MCF 10A (cell line): Measurements from ENCODE around the gene ATP11B. TPM values are rescaled to one million over a fixed set of nuclear protein-coding genes. Genes with fewer than 3 reads are reported as not detected.

Experiments used
- BruUV-seq: library from RNA; stranded (reverse); fragments of 400-500 nt; replicated peaks from 2 replicates; lab custom pipeline; 2021; lab: Mats Ljungman, UMichigan
- CTCF ChIA-PET: fragments of 300-600 bp; sonication (Branson Sonifier 250); formaldehyde crosslinking; extraction: SDS; loops from one replicate; lab custom pipeline; 2021; ENCODE audit warnings: antibody characterized with exemption, inconsistent platforms; lab: Yijun Ruan, JAX
- POLR2A ChIA-PET: fragments of 300-600, 350-650 bp; sonication (Branson Sonifier 250); formaldehyde crosslinking; extraction: SDS; loops from one replicate; lab custom pipeline; 2020; ENCODE audit warnings: antibody characterized with exemption, inconsistent platforms; lab: Yijun Ruan, JAX
- DNase-seq: peaks from one replicate; pipeline ENCODE4 v3.0.0-alpha.2; 2018; ENCODE audit not compliant: unreplicated experiment
- H3K27ac Mint-ChIP-seq: one replicate; pipeline ENCODE4 v1.8.0; 2022; ENCODE audit warnings: mild to moderate bottlenecking, low read depth, mixed read lengths; ENCODE audit not compliant: unreplicated experiment
- H3K27me3 Mint-ChIP-seq: one replicate; pipeline ENCODE4 v1.8.0; 2022; ENCODE audit warnings: mixed read lengths; ENCODE audit not compliant: insufficient read depth, unreplicated experiment
- H3K36me3 Mint-ChIP-seq: one replicate; pipeline ENCODE4 v1.8.0; 2022; ENCODE audit warnings: mild to moderate bottlenecking, moderate library complexity, mixed read lengths; ENCODE audit not compliant: insufficient read depth, unreplicated experiment
- H3K4me1 Mint-ChIP-seq: one replicate; pipeline ENCODE4 v1.8.0; 2022; ENCODE audit warnings: mixed read lengths; ENCODE audit not compliant: insufficient read depth, unreplicated experiment
- H3K4me3 Mint-ChIP-seq: one replicate; pipeline ENCODE4 v1.8.0; 2022; ENCODE audit warnings: mild to moderate bottlenecking, moderate library complexity, mixed read lengths; ENCODE audit not compliant: unreplicated experiment
- H3K9me3 Mint-ChIP-seq: one replicate; pipeline ENCODE4 v1.8.0; 2022; ENCODE audit warnings: mixed read lengths; ENCODE audit not compliant: unreplicated experiment
- intact Hi-C: fragments of 100-400 bp; cut with micrococcal nuclease; formaldehyde crosslinking; loops from 2 replicates; pipeline ENCODE4 v1.14.1; 2022
- total RNA-seq: library from RNA; stranded (reverse); gene quantifications from 2 replicates; pipeline ENCODE4 v1.2.3, GENCODE V29; 2022
- TF ChIP-seq, protein P1 (sequence below): fragments of 200-600 bp; IDR thresholded peaks from one replicate; pipeline ENCODE4 v1.8.0; 2022; ENCODE audit warnings: antibody characterized with exemption, mild to moderate bottlenecking; ENCODE audit not compliant: unreplicated experiment

The ATP11B gene
- total RNA-seq, 1 experiment from 2014 or later: 66.2 TPM

DNA sequence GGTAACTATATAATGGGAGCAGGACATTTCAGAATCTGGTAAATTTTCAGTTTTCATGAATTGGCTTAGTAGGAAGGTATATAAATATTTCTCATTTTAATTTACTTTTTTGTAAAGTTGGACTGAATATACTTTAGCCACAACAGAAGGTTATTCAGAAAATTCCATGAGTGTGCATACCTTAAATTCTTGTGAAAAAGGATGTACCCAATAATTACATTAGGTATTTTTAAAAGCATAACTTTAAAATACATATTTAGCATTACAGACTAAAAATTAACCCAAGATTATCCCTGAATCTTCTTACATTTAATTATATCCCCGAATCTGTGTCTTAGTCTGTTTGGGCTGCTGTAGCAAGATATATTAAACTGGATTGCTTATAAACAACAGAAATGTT is 24.9 kb upstream of the ATP11B start:
- Mint-ChIP-seq H3K4me3 (no peak overlapping the region), H3K9me3 (no peaks in the 10 kb centered on the region), H3K36me3 (no peaks in the 10 kb centered on the region), H3K27me3 (no peaks in the 10 kb centered on the region), H3K4me1 (no peaks in the 10 kb centered on the region), H3K27ac (no peak overlapping the region)
- no peak for DNase-seq
- no TSS peak for BruUV-seq
- ChIA-PET POLR2A (no interaction called here), CTCF (interaction anchor here (0.6 kb wide), 1 partner anchor 1870 kb away, joined by 3 read pairs; no protein-coding TSS in a partner anchor)
- TF ChIP-seq, protein P1, sequence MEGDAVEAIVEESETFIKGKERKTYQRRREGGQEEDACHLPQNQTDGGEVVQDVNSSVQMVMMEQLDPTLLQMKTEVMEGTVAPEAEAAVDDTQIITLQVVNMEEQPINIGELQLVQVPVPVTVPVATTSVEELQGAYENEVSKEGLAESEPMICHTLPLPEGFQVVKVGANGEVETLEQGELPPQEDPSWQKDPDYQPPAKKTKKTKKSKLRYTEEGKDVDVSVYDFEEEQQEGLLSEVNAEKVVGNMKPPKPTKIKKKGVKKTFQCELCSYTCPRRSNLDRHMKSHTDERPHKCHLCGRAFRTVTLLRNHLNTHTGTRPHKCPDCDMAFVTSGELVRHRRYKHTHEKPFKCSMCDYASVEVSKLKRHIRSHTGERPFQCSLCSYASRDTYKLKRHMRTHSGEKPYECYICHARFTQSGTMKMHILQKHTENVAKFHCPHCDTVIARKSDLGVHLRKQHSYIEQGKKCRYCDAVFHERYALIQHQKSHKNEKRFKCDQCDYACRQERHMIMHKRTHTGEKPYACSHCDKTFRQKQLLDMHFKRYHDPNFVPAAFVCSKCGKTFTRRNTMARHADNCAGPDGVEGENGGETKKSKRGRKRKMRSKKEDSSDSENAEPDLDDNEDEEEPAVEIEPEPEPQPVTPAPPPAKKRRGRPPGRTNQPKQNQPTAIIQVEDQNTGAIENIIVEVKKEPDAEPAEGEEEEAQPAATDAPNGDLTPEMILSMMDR: no peak
- intact Hi-C loops: no loop called here

DNA sequence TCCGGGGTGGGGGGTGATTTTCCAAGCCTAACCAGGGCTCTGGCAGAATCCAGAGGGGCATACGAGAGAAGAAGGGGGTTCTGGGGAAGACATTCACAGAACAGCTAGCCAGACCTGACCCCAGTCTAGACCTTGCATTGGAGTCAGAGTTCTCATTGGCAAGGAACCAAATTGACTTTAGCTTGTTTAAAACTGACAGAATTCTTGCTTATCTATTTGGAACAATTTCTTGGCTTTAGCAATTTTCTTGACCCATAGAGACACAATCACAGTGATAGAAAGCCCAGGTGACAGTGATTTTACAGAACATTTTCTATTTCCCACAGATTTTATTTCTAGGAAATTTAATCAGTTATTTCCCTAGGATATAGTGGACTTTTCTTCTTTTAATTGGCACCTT is 23.6 kb upstream of the ATP11B start:
- no peaks in the 10 kb centered on the region for H3K9me3 Mint-ChIP-seq
- TF ChIP-seq, protein P1: no peak
- BruUV-seq: no TSS peak
- POLR2A ChIA-PET: no interaction called here
- H3K4me3 Mint-ChIP-seq: no peak overlapping the region
- H3K4me1 Mint-ChIP-seq: no peaks in the 10 kb centered on the region
- intact Hi-C loops: no loop called here
- no peaks in the 10 kb centered on the region for H3K27me3 Mint-ChIP-seq
- H3K27ac Mint-ChIP-seq: no peak overlapping the region
- CTCF ChIA-PET: interaction anchor here (0.6 kb wide), 1 partner anchor 54 kb away, joined by 3 read pairs; no protein-coding TSS in a partner anchor
- DNase-seq: no peak
- H3K36me3 Mint-ChIP-seq: no peaks in the 10 kb centered on the region

DNA sequence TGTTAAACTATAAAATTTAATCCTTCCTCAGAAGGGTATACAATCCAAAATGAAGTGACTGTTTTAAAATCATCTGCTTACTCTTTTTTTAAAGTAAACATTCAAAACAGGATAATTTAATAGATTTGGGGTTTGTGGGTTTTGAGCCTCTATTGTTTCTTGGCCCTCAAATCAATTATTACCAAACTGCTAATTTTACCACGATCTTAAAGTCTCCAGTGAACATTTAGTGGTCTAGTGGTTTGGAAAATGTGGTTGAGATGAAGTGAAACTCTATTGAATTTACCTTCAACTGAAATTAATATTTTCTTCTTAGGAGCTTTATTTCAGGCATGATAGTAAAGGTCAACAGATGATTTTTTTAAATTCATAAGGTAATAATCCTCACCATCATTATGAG is 11.2 kb upstream of the ATP11B start:
- BruUV-seq: no TSS peak

DNA sequence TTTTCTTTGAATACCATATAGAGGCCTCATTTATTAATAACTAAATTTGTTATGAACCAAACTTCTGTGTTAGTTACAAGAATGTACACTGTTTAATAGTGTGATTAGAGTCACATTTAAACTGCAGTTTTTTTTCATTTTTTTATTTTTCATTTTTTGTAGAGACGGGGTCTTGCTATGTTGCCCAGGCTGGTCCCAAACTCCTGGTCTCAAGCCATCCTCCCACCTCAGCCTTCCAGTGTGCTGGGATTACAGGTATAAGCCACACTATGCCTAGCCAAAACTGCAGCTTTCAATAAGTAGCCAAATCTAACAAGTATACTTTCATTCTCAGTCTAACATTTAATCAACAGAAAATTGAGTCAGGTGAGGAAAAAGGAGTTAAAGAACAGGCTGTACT is 10.2 kb upstream of the ATP11B start:
- Mint-ChIP-seq H3K4me3 (no peak overlapping the region), H3K27me3 (no peaks in the 10 kb centered on the region), H3K4me1 (no peaks in the 10 kb centered on the region), H3K27ac (no peak overlapping the region), H3K36me3 (no peaks in the 10 kb centered on the region), H3K9me3 (no peaks in the 10 kb centered on the region)
- intact Hi-C loops: no loop called here
- ChIA-PET POLR2A (interaction anchor here (1.2 to 4.3 kb wide), 2 partner anchors 11 to 19 kb away, joined by 3 to 32 read pairs; partner anchors contain the start of gene ATP11B), CTCF (interaction anchor here (0.6 to 1.4 kb wide), 2 partner anchors 9 to 372 kb away, joined by 3 to 5 read pairs; no protein-coding TSS in a partner anchor)
- BruUV-seq: no TSS peak
- TF ChIP-seq, protein P1: no peak
- no peak for DNase-seq

More for the DNA sequence above, 11.2 kb upstream of the ATP11B start:
- H3K27me3 Mint-ChIP-seq: no peaks in the 10 kb centered on the region
- TF ChIP-seq, protein P1: no peak
- no peak overlapping the region for H3K4me3 Mint-ChIP-seq
- no peaks in the 10 kb centered on the region for H3K36me3 Mint-ChIP-seq
- DNase-seq: no peak
- ChIA-PET POLR2A (interaction anchor here (1.2 to 4.3 kb wide), 2 partner anchors 12 to 18 kb away, joined by 3 to 32 read pairs; partner anchors contain the start of gene ATP11B), CTCF (interaction anchor here (0.6 to 1.4 kb wide), 2 partner anchors 10 to 371 kb away, joined by 3 to 5 read pairs; no protein-coding TSS in a partner anchor)
- no peaks in the 10 kb centered on the region for H3K9me3 Mint-ChIP-seq
- no peaks in the 10 kb centered on the region for H3K4me1 Mint-ChIP-seq
- intact Hi-C loops: no loop called here
- no peak overlapping the region for H3K27ac Mint-ChIP-seq
